ENCODE results near the gene GNPTG.

- TF ChIP-seq TFE3 (CRISPR knock-in tag; IDR thresholded peaks at IDR 0.05) (no peak), TAF1 (CRISPR knock-in tag; IDR thresholded peaks at IDR 0.05) (no peak), SMAD1 (CRISPR knock-in tag; IDR thresholded peaks at IDR 0.05; ENCODE audit: borderline replicate concordance, low read depth) (no peak), SIX1 (CRISPR knock-in tag; IDR thresholded peaks at IDR 0.05; ENCODE audit: borderline replicate concordance) (no peak), MAX (IDR thresholded peaks at IDR 0.05) (no peak), CTCF (CRISPR knock-in tag; IDR thresholded peaks at IDR 0.05) (no peak), JUND (CRISPR knock-in tag; IDR thresholded peaks at IDR 0.05) (no peak), EZH2 (conservative IDR thresholded peaks at IDR 0.05; ENCODE audit: low read depth, low read length) (no peak), ESRRA (CRISPR knock-in tag; IDR thresholded peaks at IDR 0.05; ENCODE audit: low read depth) (no peak), POLR2AphosphoS5 (IDR thresholded peaks at IDR 0.05; ENCODE audit: low read depth, low read length) (no peak), YY1 (IDR thresholded peaks at IDR 0.05; ENCODE audit: insufficient read depth, insufficient replicate concordance, low read depth, low read length) (no peak), POLR2A (IDR thresholded peaks at IDR 0.05; ENCODE audit: insufficient read depth in 1 of 2, low read depth in 2 of 2, low read length in 2 of 2) (no peak), MTF1 (CRISPR knock-in tag; IDR thresholded peaks at IDR 0.05) (no peak)
- TF ChIP-seq, protein P1, sequence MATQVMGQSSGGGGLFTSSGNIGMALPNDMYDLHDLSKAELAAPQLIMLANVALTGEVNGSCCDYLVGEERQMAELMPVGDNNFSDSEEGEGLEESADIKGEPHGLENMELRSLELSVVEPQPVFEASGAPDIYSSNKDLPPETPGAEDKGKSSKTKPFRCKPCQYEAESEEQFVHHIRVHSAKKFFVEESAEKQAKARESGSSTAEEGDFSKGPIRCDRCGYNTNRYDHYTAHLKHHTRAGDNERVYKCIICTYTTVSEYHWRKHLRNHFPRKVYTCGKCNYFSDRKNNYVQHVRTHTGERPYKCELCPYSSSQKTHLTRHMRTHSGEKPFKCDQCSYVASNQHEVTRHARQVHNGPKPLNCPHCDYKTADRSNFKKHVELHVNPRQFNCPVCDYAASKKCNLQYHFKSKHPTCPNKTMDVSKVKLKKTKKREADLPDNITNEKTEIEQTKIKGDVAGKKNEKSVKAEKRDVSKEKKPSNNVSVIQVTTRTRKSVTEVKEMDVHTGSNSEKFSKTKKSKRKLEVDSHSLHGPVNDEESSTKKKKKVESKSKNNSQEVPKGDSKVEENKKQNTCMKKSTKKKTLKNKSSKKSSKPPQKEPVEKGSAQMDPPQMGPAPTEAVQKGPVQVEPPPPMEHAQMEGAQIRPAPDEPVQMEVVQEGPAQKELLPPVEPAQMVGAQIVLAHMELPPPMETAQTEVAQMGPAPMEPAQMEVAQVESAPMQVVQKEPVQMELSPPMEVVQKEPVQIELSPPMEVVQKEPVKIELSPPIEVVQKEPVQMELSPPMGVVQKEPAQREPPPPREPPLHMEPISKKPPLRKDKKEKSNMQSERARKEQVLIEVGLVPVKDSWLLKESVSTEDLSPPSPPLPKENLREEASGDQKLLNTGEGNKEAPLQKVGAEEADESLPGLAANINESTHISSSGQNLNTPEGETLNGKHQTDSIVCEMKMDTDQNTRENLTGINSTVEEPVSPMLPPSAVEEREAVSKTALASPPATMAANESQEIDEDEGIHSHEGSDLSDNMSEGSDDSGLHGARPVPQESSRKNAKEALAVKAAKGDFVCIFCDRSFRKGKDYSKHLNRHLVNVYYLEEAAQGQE (IDR thresholded peaks at IDR 0.05; ENCODE audit: borderline replicate concordance in 1 of 2, low read depth in 1 of 2, low read length in 2 of 2): no peak
Observed at GRCh38 chr16:1317479-1318267, 34.1 kb upstream of the GNPTG start.
